T1000 (cell line): ENCODE results near the gene MTPN.
A peak's percentile ranks its signal among the peaks of the same experiment; 100 is the strongest.

ENCODE experiments used
- DNase-seq: peaks from one replicate; lab custom pipeline; 2025; ENCODE audit warnings: mixed read lengths; lab: John Stamatoyannopoulos, UW

MTPN gene

GRCh38 chr7:135977007-135977741 is at the start of gene MTPN:
Gene MTPN (minus strand): TSS chr7:135977359. CDS start chr7:135977100, 259 bp downstream.
- peak; percentile 91 for DNase-seq

GRCh38 chr7:136026209-136026608 is 49.0 kb upstream of the MTPN start:
- no peak for DNase-seq

- no peak for DNase-seq
These were observed 46.1 kb upstream of the MTPN start for GRCh38 chr7:136023134-136023869.

DNA sequence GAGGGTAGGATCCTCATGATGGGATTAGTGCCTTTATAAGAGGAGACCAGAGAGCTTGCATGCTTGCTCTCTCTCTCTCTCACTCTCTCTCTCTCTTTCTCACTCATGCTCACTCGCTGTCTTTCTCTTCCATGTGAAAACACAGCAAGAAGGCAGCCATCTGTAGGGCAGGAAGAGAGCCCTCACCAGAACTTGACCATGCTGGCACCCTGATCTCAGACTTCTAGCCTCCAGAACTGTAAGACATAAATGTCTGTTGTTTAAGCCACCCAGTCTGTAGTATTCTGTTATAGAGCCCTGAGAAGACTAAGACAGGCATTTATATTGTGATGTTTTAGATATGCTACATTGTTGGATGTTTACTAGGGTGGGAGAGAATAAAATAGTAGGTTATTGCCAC is 43.4 kb upstream of the MTPN start:
- no peak for DNase-seq

- no peak for DNase-seq
These were observed 40.9 kb upstream of the MTPN start for GRCh38 chr7:136018104-136018503.

DNA sequence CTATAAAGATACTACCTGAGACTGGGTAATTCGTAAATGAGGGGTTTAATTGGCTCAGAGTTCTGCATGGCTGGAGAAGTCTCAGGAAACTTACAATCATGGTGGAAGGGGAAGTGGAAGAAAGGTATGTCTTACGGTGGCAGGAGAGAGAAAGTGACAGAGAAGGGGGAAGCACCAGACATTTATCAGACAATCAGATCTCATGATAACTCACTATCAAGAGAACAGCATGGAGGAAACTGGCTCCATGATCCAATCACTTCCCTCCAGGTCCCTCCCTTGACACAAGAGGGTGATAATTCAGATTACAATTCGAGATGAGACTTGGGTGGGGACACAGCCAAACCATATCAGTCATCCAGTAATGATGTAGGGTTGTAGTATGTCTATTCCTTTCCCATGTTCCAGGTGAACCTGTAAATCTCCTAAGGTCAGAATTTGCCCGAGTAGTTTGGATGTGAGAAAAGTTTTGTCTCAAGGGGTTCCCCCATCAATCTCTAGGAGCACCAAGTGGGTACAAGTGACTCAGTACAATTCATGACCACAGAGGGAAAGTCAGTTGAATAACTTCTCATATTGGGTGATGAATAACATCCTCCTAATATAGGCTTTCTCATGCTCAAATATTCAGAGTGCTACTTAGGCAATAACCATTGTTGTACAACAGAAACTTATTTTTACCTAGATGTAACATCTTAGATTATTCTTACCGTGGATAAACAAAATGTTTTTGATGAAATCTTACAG is 39.7 kb upstream of the MTPN start:
- no peak for DNase-seq

- DNase-seq = no peak
These were observed 38.5 kb upstream of the MTPN start for GRCh38 chr7:136015638-136016037.

DNA sequence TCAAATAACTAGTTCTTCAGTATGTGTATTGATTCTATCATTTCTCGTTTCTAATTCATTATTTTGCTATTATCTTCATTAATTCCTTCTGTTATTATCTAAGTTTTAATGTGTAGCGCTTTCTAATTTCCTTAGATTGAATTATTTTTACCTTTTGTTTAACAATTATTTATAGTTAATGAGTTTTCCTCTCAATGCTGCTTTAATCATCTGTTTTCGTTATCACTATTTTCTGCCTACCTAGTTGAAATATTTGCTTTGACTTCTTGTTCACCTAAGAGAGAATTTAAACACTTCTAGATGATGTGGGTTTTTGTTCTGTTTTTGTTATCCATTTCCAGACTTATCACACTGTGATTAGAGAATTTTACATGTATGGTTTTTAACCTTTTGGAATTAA is 37.5 kb upstream of the MTPN start:
- DNase-seq = no peak

- DNase-seq = no peak
These were observed 35.1 kb upstream of the MTPN start for GRCh38 chr7:136012238-136012637.

- DNase-seq = no peak
These were observed 32.4 kb upstream of the MTPN start for GRCh38 chr7:136009488-136010079.

DNA sequence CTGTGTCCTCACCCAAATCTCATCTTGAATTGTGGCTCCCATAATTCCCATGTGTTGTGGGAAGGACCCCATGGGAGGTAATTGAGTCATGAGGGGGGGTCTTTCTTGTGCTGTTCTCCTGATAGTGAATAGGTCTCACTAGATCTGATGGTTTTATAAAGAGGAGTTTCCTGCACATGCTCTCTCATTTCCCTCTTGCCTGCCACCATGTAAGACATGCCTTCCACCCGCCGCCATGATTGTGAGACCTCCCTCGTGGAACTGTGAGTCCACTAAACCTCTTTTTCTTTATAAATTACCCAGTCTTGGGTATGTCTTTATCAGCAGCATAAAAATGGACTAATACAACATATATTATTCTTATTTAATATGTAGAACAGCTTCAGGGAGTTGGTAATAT is 29.0 kb upstream of the MTPN start:
- DNase-seq = no peak

DNA sequence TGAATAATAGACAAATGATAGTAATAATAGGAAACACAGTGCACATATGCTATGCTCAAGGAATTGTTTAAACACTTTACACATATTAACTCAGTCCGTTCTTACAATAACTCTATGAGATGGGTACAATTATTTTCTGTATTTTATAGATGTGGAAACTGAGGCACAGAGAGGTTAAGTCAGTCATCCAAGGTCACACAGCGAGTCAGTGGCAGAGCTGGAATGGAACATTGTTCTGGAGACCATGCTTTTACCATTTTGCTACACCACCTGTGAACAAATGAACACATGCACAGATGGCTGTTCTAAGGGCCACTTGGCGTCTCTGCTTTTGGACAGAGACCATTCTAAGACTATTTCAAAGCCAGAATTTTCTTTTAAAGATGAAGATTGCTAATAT is 26.9 kb upstream of the MTPN start:
- no peak for DNase-seq

DNA sequence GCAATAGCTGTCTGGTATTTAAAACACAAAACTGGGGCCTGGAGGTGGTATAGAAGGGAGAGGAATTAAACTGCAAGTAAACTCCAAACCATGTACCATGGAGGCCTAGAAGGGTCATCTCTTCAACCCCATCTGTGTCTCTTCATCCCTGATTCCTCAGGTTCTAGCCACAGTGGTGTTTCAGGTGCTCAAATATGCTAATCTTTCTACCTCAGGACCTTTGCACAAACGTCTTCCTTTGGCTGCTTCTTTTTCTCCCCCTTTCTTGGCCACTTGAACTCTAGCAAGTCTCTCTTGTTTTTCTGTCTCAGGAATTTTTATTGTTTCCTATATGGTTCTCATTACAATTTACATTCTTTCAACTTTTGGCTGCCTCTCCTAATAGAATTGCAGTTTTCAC is 25.6 kb upstream of the MTPN start:
- DNase-seq = no peak

DNA sequence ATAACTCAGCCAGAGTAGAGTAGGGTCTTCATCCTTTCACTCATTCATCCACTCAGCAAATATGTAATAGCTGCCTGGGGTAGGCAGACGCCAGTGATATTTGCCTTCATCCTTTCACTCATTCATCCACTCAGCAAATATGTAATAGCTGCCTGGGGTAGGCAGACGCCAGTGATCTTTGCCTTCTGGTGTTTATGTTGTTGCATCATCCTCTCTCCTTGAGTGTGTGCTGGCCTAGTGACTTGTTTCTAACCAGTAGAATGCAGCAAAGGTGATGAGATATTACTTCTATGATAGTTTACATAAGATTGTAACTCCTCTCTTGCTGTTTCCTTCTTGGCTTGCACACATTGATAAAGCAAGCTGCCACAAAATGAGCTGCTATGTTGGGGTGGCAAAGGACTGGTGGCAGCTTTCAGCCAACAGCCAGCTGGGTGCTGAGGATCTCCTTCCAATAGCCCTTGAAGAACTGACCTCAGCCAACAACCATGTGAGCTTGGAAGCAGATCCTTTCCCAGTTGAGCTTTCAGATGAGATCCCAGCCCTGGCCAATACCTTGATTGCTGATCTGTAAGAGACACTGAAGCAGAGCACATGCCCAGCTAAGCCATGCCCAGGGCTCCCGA is 23.2 kb upstream of the MTPN start:
- no peak for DNase-seq

DNA sequence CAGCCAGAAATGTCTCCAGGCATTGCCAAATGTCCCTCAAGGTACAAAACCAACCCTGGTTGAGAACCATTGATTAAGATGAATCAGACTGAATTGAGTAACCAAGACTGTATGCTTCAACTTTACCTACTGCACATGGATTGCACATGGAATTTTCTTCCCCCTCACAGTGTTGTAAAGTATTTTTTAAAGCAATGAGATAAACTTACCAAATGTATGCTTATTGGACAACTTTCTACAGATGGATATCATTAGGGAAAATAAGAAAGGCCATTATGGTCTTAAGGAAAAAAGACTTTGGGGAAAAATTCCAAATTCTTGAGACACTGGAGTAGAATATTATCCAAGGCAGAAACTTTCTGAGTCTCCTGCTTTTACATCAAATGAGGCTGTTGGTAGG is 20.9 kb upstream of the MTPN start:
- DNase-seq = no peak

- no peak for DNase-seq
These were observed 18.6 kb upstream of the MTPN start for GRCh38 chr7:135995748-135996147.

GRCh38 chr7:135994466-135995205 is 17.5 kb upstream of the MTPN start:
- no peak for DNase-seq

DNA sequence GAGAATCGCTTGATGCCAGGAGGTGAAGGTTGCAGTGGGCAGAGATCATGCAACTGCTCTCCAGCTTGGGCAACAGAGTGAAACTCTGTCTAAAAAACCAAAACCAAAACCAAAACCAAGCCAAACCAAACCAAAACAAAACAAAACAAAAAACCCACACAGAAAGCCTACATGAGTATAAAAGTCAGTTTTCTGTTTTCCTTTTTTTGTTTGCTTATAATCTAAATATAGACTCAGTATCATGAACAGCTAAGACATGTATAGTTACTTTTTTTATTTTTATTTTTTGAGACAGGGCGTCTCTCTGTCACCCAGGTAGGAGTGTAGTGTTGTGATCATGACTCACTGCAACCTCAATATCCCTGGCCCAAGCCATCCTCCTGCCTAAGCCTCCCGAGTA is 16.8 kb upstream of the MTPN start:
- DNase-seq = no peak

- DNase-seq = no peak
These were observed 14.7 kb upstream of the MTPN start for GRCh38 chr7:135991906-135992305.

DNA sequence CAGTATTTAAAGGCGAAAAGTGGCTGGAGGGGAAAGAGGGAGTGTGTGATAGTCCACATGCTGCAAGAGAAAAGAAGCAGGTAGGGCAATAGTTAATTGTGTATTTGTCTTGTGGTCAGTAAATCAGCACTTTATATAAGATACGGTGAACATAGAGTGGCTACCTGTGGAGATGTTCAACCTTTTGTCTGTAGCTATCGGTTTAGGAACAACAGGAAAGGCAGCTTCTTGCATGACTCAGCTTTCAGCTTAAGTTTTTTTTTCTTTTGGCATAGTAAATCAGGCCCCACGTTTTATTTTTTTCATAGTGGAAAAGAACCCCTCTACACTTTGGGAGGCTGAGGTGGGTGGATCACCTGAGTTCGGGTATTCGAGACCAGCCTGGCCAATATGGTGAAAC is 14.2 kb upstream of the MTPN start:
- no peak for DNase-seq

DNA sequence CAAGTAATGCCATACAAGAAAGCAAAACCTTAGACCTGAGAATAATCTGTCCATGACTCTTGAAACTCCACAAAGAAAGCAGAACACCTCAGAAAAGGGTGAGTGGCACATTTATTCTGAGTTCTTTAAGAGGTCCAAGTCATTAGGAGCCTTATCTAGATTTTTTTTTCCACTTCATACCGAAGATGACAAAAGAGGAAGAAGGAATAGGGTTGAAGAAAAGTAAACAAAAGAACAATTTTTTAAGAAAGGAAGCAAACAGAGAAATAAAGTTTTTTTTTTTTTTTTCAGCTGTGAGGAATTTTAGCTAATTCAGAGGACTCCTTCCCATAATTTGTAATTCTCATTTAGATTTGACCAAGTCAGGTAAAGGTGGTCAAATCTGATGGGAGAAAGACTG is 13.1 kb upstream of the MTPN start:
- no peak for DNase-seq
